Endothelial cell of umbilical vein (primary cell): ENCODE data around the gene IDUA. TPM values are rescaled to one million over a fixed set of nuclear protein-coding genes. Genes with fewer than 3 reads are reported as not detected.

ENCODE experiments used
- BruUV-seq: library from RNA; stranded (reverse); fragments of 400-500 nt; replicated peaks from 2 replicates; lab custom pipeline; 2021; lab: Mats Ljungman, UMichigan
- CTCF ChIA-PET: fragments of 300-600, 350-600 bp; sonication (Branson Sonifier 250); formaldehyde crosslinking; loops from one replicate; lab custom pipeline; 2021; ENCODE audit warnings: antibody characterized with exemption, inconsistent platforms; lab: Charles Lee
- POLR2A ChIA-PET: fragments of 300-600, 350-600 bp; sonication (Branson Sonifier 250); formaldehyde crosslinking; loops from one replicate; lab custom pipeline; 2021; ENCODE audit warnings: antibody characterized with exemption, inconsistent platforms; lab: Charles Lee
- DNase-seq: peaks from one replicate; pipeline ENCODE4 v3.0.0-alpha.2; 2011; ENCODE audit warnings: low read depth, low spot score
- FAIRE-seq: peaks from 2 replicates; lab custom pipeline; 2011; peaks lifted over from hg19 to GRCh38; lab: Jason Lieb, UNC
- H2AFZ ChIP-seq: 2 replicates; pipeline ENCODE4 v1.6.0; 2012; ENCODE audit warnings: low read depth, low read length, control low read depth, inconsistent platforms
- H3K27ac ChIP-seq: 2 replicates; pipeline ENCODE4 v1.5.1; 2011; ENCODE audit warnings: low read depth, mild to moderate bottlenecking, control low read depth, low read length, moderate library complexity; ENCODE audit not compliant: insufficient read depth
- H3K27me3 ChIP-seq, 2 experiments: 2 replicates each; pipeline versions ENCODE4 v1.6.0 to v1.6.1; 2011; ENCODE audit warnings: low read length in 2 of 2, mixed read lengths in 1 of 2; ENCODE audit not compliant: control insufficient read depth in 2 of 2, insufficient read depth in 2 of 2
- H3K36me3 ChIP-seq, 2 experiments: 2 replicates in 1 of 2; 3 replicates in 1 of 2; pipeline ENCODE4 v1.5.1; 2011; ENCODE audit warnings: low read length in 2 of 2, mild to moderate bottlenecking in 1 of 2, moderate library complexity in 1 of 2; ENCODE audit not compliant: control insufficient read depth in 2 of 2, insufficient read depth in 2 of 2; ENCODE audit errors: extremely low read depth in 1 of 2
- H3K4me1 ChIP-seq: 3 replicates; pipeline ENCODE4 v1.5.1; 2011; ENCODE audit warnings: mild to moderate bottlenecking, low read length; ENCODE audit not compliant: control insufficient read depth, insufficient read depth; ENCODE audit errors: extremely low read depth
- H3K4me2 ChIP-seq: 2 replicates; pipeline ENCODE4 v1.6.1; 2011; ENCODE audit warnings: low read length, control low read depth, mixed read lengths; ENCODE audit not compliant: insufficient read depth
- H3K4me3 ChIP-seq, 3 experiments: fragments of 200-600 bp in 1 of 3; sonication (generic), shearing (Covaris generic) in 1 of 3; replicated peaks in 1 of 3; 2 replicates each; pipeline ENCODE4 v1.5.1; 2011 to 2016; ENCODE audit warnings: control low read depth in 3 of 3, low read length in 3 of 3, mild to moderate bottlenecking in 2 of 3, inconsistent platforms in 1 of 3, low read depth in 1 of 3, moderate library complexity in 1 of 3; ENCODE audit not compliant: insufficient read depth in 1 of 3
- H3K79me2 ChIP-seq: 2 replicates; pipeline ENCODE4 v1.6.0; 2012; ENCODE audit warnings: low read length, inconsistent platforms; ENCODE audit not compliant: control insufficient read depth, insufficient read depth
- H3K9ac ChIP-seq: replicated peaks from 2 replicates; pipeline ENCODE3; 2011; ENCODE audit warnings: low read length, control low read depth; ENCODE audit not compliant: insufficient read depth; ENCODE audit errors: extremely low read depth
- H3K9me1 ChIP-seq: replicated peaks from 3 replicates; pipeline ENCODE4 v1.6.0; 2011; ENCODE audit warnings: mild to moderate bottlenecking, low read length; ENCODE audit not compliant: control insufficient read depth, insufficient read depth; ENCODE audit errors: extremely low read depth
- H3K9me3 ChIP-seq: replicated peaks from 2 replicates; pipeline ENCODE4 v1.5.1; 2012; ENCODE audit warnings: low read length, inconsistent platforms; ENCODE audit not compliant: control insufficient read depth, insufficient read depth
- H4K20me1 ChIP-seq: replicated peaks from 2 replicates; pipeline ENCODE3; 2011; ENCODE audit warnings: mild to moderate bottlenecking, low read length; ENCODE audit not compliant: control insufficient read depth, insufficient read depth; ENCODE audit errors: extremely low read depth
- EZH2 ChIP-seq: IDR thresholded peaks from 2 replicates; pipeline ENCODE4 v1.6.1; 2012; ENCODE audit warnings: borderline replicate concordance, low read depth, mild to moderate bottlenecking, moderate library complexity, low read length, inconsistent platforms; ENCODE audit not compliant: severe bottlenecking
- FOS ChIP-seq: IDR thresholded peaks from 2 replicates; pipeline ENCODE4 v1.6.1; 2011; ENCODE audit warnings: mild to moderate bottlenecking, low read length, moderate library complexity, borderline replicate concordance; ENCODE audit not compliant: insufficient read depth
- GATA2 ChIP-seq: IDR thresholded peaks from 2 replicates; pipeline ENCODE4 v1.7.0; 2011; ENCODE audit warnings: low read depth, mild to moderate bottlenecking, moderate library complexity, mixed read lengths, low read length; ENCODE audit not compliant: insufficient read length, insufficient read depth
- JUN ChIP-seq: IDR thresholded peaks from 2 replicates; pipeline ENCODE4 v1.6.1; 2011; ENCODE audit warnings: borderline replicate concordance, low read depth; ENCODE audit not compliant: insufficient read length, insufficient read depth
- MAX ChIP-seq: IDR thresholded peaks from 2 replicates; pipeline ENCODE4 v1.6.1; 2011; ENCODE audit not compliant: insufficient read depth, insufficient read length
- MYC ChIP-seq: IDR thresholded peaks from one replicate; pipeline ENCODE4 v1.6.1; 2011; ENCODE audit warnings: mild to moderate bottlenecking, low read depth, low read length
- POLR2A ChIP-seq: IDR thresholded peaks from 2 replicates; pipeline ENCODE4 v1.6.1; 2012; ENCODE audit warnings: low read depth, mild to moderate bottlenecking, control low read depth, low read length
- POLR2AphosphoS5 ChIP-seq: IDR thresholded peaks from 2 replicates; pipeline ENCODE4 v1.6.1; 2012; ENCODE audit warnings: low read depth, mild to moderate bottlenecking, control low read depth, low read length, moderate library complexity; ENCODE audit not compliant: insufficient read depth
- dilution Hi-C: fragments of 300-500 bp; cut with MboI; formaldehyde crosslinking; loops from one replicate; pipeline ENCODE4 v1.15.0; 2019; ENCODE audit warnings: low sequenced_read_pairs; ENCODE audit not compliant: extremely low pct_ligation_motif_present
- intact Hi-C: fragments of 100-400 bp; cut with micrococcal nuclease; formaldehyde crosslinking; loops from one replicate; pipeline ENCODE4 v1.10.0; 2022
- polyA plus RNA-seq, 4 experiments: library from polyadenylated mRNA; depleted of rRNA in 3 of 4; stranded (reverse) in 3 of 4; unstranded in 1 of 4; fragments of >200 nt; gene quantifications; 2 replicates each; pipeline versions ENCODE4 v1.2.1 to v1.2.3, GENCODE V29; 2011 to 2012; ENCODE audit warnings: missing spikeins in 1 of 4
- total RNA-seq: library from RNA; stranded (reverse); gene quantifications from 2 replicates; pipeline ENCODE4 v1.2.3, GENCODE V29; 2021
- TF ChIP-seq, protein P1 (sequence below), 2 donors: IDR thresholded peaks; 1 replicate in 1 of 2; 2 replicates in 1 of 2; pipeline ENCODE4 v1.5.1; 2011; ENCODE audit warnings: low read length in 2 of 2, mild to moderate bottlenecking in 2 of 2, moderate library complexity in 2 of 2, control low read depth in 1 of 2, inconsistent platforms in 1 of 2, low read depth in 1 of 2; ENCODE audit not compliant: insufficient read depth in 1 of 2; ENCODE audit errors: extremely low read depth in 1 of 2

Gene IDUA
- total and polyA plus RNA-seq, 2 donors (not counting 3 experiments of a cell fraction or from before 2014, with no cell fraction given): 19.1 to 34.1 TPM

DNA sequence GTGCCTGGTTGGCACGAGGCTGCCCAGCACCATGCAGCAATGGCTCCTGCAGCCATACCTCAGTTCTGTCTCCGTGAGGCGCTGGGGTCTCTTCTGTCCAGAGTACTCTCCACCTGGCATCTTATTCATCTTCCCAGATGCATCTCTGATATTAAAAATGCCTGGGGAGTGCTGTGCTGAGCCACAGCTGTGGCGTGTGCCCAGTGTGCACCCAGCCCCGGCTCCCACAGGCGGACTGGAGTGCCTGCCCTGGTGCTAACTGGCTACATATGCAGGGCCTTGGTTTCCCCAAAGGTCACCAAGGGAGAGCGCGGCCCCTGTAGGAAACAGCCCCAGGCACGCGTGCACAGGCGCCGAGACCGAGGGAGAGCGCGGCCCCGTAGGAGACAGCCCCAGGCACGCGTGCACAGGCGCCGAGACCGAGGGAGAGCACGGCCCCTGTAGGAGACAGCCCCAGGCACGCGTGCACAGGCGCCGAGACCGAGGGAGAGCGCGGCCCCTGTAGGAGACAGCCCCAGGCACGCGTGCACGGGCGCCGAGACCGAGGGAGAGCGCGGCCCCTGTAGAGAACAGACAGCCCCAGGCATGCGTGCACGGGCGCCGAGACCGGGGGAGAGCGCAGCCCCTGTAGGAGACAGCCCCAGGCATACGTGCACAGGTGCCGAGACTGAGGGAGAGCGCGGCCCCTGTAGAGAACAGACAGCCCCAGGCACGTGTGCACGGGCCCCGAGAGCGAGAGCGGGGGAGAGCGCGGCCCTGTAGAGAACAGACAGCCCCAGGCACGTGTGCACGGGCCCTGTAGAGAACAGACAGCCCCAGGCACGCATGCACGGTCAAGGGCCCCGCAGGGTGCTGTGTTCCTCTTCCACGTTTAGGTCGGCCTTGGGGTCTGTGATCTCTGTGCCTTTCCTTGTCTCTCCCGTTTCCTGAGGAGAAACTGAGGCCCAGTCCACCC lies 40.0 kb upstream of the IDUA start:
- Histone ChIP-seq H4K20me1 (no peaks in the 10 kb centered on the region), H3K9me1 (no peaks in the 10 kb centered on the region), H3K27me3 (no peaks in the 10 kb centered on the region), H3K4me1 (no peaks in the 10 kb centered on the region), H3K9ac (no peak overlapping the region), H3K79me2 (no peaks in the 10 kb centered on the region), H3K27ac (no peak overlapping the region), H3K9me3 (no peaks in the 10 kb centered on the region), H3K4me2 (no peak overlapping the region), H2AFZ (no peak overlapping the region), H3K36me3 (no peaks in the 10 kb centered on the region), H3K4me3 (no peak overlapping the region)
- ChIA-PET POLR2A (no interaction called here), CTCF (no interaction called here)
- no peak for FAIRE-seq
- intact Hi-C loops: no loop called here
- TF ChIP-seq POLR2A (no peak), EZH2 (no peak), JUN (no peak), POLR2AphosphoS5 (no peak), GATA2 (no peak), FOS (no peak), MYC (no peak), MAX (no peak)
- TF ChIP-seq, protein P1, sequence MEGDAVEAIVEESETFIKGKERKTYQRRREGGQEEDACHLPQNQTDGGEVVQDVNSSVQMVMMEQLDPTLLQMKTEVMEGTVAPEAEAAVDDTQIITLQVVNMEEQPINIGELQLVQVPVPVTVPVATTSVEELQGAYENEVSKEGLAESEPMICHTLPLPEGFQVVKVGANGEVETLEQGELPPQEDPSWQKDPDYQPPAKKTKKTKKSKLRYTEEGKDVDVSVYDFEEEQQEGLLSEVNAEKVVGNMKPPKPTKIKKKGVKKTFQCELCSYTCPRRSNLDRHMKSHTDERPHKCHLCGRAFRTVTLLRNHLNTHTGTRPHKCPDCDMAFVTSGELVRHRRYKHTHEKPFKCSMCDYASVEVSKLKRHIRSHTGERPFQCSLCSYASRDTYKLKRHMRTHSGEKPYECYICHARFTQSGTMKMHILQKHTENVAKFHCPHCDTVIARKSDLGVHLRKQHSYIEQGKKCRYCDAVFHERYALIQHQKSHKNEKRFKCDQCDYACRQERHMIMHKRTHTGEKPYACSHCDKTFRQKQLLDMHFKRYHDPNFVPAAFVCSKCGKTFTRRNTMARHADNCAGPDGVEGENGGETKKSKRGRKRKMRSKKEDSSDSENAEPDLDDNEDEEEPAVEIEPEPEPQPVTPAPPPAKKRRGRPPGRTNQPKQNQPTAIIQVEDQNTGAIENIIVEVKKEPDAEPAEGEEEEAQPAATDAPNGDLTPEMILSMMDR (IDR thresholded peaks at IDR 0.05; ENCODE audit: extremely low read depth in 1 of 2, insufficient read depth in 1 of 2, low read depth in 1 of 2, low read length in 2 of 2): no peak
- BruUV-seq: no TSS peak
- no peak for DNase-seq
- dilution Hi-C loops: no loop called here
